Airway epithelial cell (primary cell): ENCODE measurements around the gene UNC45B. TPM values are rescaled to one million over a fixed set of nuclear protein-coding genes. Genes with fewer than 3 reads are reported as not detected.

ENCODE experiments used
- total RNA-seq: library from RNA; depleted of rRNA; stranded (reverse); fragments of >200 nt; gene quantifications from 2 replicates; pipeline ENCODE4 v1.2.3, GENCODE V29; 2015

UNC45B gene
- total RNA-seq = not detected in 2 replicates

GRCh38 chr17:35147375-35147905 lies at the start of gene UNC45B:
Gene UNC45B (plus strand): TSS chr17:35147817. CDS start chr17:35148264, 447 bp downstream.

GRCh38 chr17:35119370-35120165 lies 28.0 kb upstream of the UNC45B start, which contains the start of gene RAD51D:
Gene RAD51D (minus strand): TSS chr17:35119860. CDS start chr17:35119613, 247 bp downstream.

GRCh38 chr17:35121315-35121714 lies 26.3 kb upstream of the UNC45B start, which contains the start of gene FNDC8:
Gene FNDC8 (plus strand): TSS chr17:35121615. CDS start chr17:35121694, 79 bp downstream.

GRCh38 chr17:35141681-35142466 lies 5.7 kb upstream of the UNC45B start, which contains the start of gene NLE1:
Gene NLE1 (minus strand): TSS chr17:35142303. CDS start chr17:35142275, 28 bp downstream.

GRCh38 chr17:35194001-35194400 lies 46.4 kb downstream of the UNC45B start, which contains the start of gene SLC35G3:
Gene SLC35G3 (minus strand): TSS chr17:35194393. CDS start chr17:35194307, 86 bp downstream.

Other genes with a start within 250 kb of the UNC45B start
- gene CCT6B, start 186.4 kb upstream of the UNC45B start, total RNA-seq = 0.84 and 1.2 TPM in 2 replicates
- gene ZNF830, start 186.3 kb upstream of the UNC45B start, total RNA-seq = 8.9 and 9.3 TPM in 2 replicates
- gene LIG3, start 167.3 kb upstream of the UNC45B start, total RNA-seq = 18.3 and 25.9 TPM in 2 replicates
- 18.5 and 36.1 TPM in 2 replicates for gene RFFL, start 84.1 kb upstream of the UNC45B start, total RNA-seq
- gene RAD51D, start 28.0 kb upstream of the UNC45B start, total RNA-seq = 4.3 and 7.3 TPM in 2 replicates
- not detected in 2 replicates for gene FNDC8, start 26.2 kb upstream of the UNC45B start, total RNA-seq
- gene NLE1, start 5.5 kb upstream of the UNC45B start, total RNA-seq = 25.1 and 27.5 TPM in 2 replicates
- not detected in 2 replicates for gene SLC35G3, start 46.6 kb downstream of the UNC45B start, total RNA-seq
- gene SLFN5, start 95.3 kb downstream of the UNC45B start, total RNA-seq = 18.0 and 18.5 TPM in 2 replicates
- 3.6 and 8.8 TPM in 2 replicates for gene SLFN11, start 225.8 kb downstream of the UNC45B start, total RNA-seq